Astrocyte (in vitro differentiated cells and primary cell): ENCODE results near the gene UTY. TPM values are rescaled to one million over a fixed set of nuclear protein-coding genes. Genes with fewer than 3 reads are reported as not detected.

Source experiments
- DNase-seq: peaks from one replicate; pipeline ENCODE4 v3.0.0-alpha.2; 2010; ENCODE audit warnings: low read depth
- FAIRE-seq: peaks from 2 replicates; lab custom pipeline; 2011; peaks lifted over from hg19 to GRCh38; lab: Jason Lieb, UNC
- H2AFZ ChIP-seq: 2 replicates; pipeline ENCODE4 v1.6.0; 2012; ENCODE audit warnings: low read depth, low read length, inconsistent platforms
- H3K27ac ChIP-seq: 2 replicates; pipeline ENCODE4 v1.5.1; 2011; ENCODE audit warnings: low read depth, low read length, inconsistent platforms
- H3K27me3 ChIP-seq: 2 replicates; pipeline ENCODE4 v1.6.0; 2011; ENCODE audit warnings: low read length, inconsistent platforms; ENCODE audit not compliant: insufficient read depth
- H3K36me3 ChIP-seq: 2 replicates; pipeline ENCODE4 v1.5.1; 2011; ENCODE audit warnings: low read length, inconsistent platforms; ENCODE audit not compliant: insufficient read depth
- H3K4me1 ChIP-seq: 2 replicates; pipeline ENCODE4 v1.5.1; 2011; ENCODE audit warnings: low read length, inconsistent platforms; ENCODE audit not compliant: insufficient read depth
- H3K4me2 ChIP-seq: 2 replicates; pipeline ENCODE4 v1.6.0; 2012; ENCODE audit warnings: low read length, inconsistent platforms
- H3K4me3 ChIP-seq: 2 replicates; pipeline ENCODE4 v1.5.1; 2011; ENCODE audit warnings: low read depth, mild to moderate bottlenecking, low read length, inconsistent platforms; ENCODE audit not compliant: insufficient read depth
- H3K79me2 ChIP-seq: 2 replicates; pipeline ENCODE4 v1.6.0; 2012; ENCODE audit warnings: mild to moderate bottlenecking, low read length, inconsistent platforms; ENCODE audit not compliant: insufficient read depth
- H3K9ac ChIP-seq: 2 replicates; pipeline ENCODE4 v1.6.0; 2012; ENCODE audit warnings: mild to moderate bottlenecking, low read length, inconsistent platforms
- H3K9me3 ChIP-seq: 2 replicates; pipeline ENCODE4 v1.5.1; 2012; ENCODE audit warnings: low read depth, mild to moderate bottlenecking, low read length, inconsistent platforms; ENCODE audit not compliant: insufficient read depth
- H4K20me1 ChIP-seq: 2 replicates; pipeline ENCODE4 v1.6.0; 2012; ENCODE audit warnings: low read length, inconsistent platforms; ENCODE audit not compliant: insufficient read depth
- H3K27ac Mint-ChIP-seq: one replicate; pipeline ENCODE4 v1.8.0; 2021; ENCODE audit warnings: mild to moderate bottlenecking, mixed read lengths; ENCODE audit not compliant: unreplicated experiment
- H3K27me3 Mint-ChIP-seq: one replicate; pipeline ENCODE4 v1.8.0; 2021; ENCODE audit warnings: low read depth, mixed read lengths; ENCODE audit not compliant: unreplicated experiment
- H3K36me3 Mint-ChIP-seq: one replicate; pipeline ENCODE4 v1.8.0; 2021; ENCODE audit warnings: low read depth, mixed read lengths; ENCODE audit not compliant: unreplicated experiment
- H3K4me1 Mint-ChIP-seq: one replicate; pipeline ENCODE4 v1.8.0; 2021; ENCODE audit warnings: low read depth, mixed read lengths; ENCODE audit not compliant: unreplicated experiment
- H3K4me3 Mint-ChIP-seq: one replicate; pipeline ENCODE4 v1.8.0; 2021; ENCODE audit warnings: mild to moderate bottlenecking, moderate library complexity, mixed read lengths; ENCODE audit not compliant: unreplicated experiment
- H3K9me3 Mint-ChIP-seq: one replicate; pipeline ENCODE4 v1.8.0; 2021; ENCODE audit warnings: mild to moderate bottlenecking, mixed read lengths; ENCODE audit not compliant: unreplicated experiment
- CTCF ChIP-seq: IDR thresholded peaks from 2 replicates; pipeline ENCODE4 v1.5.1; 2011; ENCODE audit warnings: low read depth, mild to moderate bottlenecking, inconsistent platforms, low read length, moderate library complexity; ENCODE audit not compliant: insufficient read depth
- EZH2 ChIP-seq: IDR thresholded peaks from 2 replicates; pipeline ENCODE4 v1.6.1; 2012; ENCODE audit warnings: mild to moderate bottlenecking, low read length, inconsistent platforms; ENCODE audit not compliant: insufficient read depth
- total RNA-seq: library from RNA; stranded (reverse); gene quantifications from 2 replicates; pipeline ENCODE4 v1.2.1, GENCODE V29; 2021

The UTY gene
- total RNA-seq, 1 donor from 2014 or later: 14.9 TPM

- peaks cover 9% of the 10 kb centered on the region for H4K20me1 ChIP-seq
- FAIRE-seq: no peak
- no peaks in the 10 kb centered on the region for H3K27me3 Mint-ChIP-seq
- DNase-seq: no peak
- H3K4me1 Mint-ChIP-seq: peaks cover 2% of the 10 kb centered on the region
- no peak overlapping the region for H3K4me3 Mint-ChIP-seq
- no peak overlapping the region for H3K27ac ChIP-seq
- H3K4me2 ChIP-seq: no peak overlapping the region
- H3K9me3 ChIP-seq: no peaks in the 10 kb centered on the region
- H3K36me3 ChIP-seq: no peaks in the 10 kb centered on the region
- no peaks in the 10 kb centered on the region for H3K27me3 ChIP-seq
- H3K9ac ChIP-seq: no peak overlapping the region
- H3K4me1 ChIP-seq: no peaks in the 10 kb centered on the region
- TF ChIP-seq EZH2 (no peak), CTCF (no peak)
- no peak overlapping the region for H3K27ac Mint-ChIP-seq
- H3K79me2 ChIP-seq: peaks cover 45% of the 10 kb centered on the region
- no peaks in the 10 kb centered on the region for H3K9me3 Mint-ChIP-seq
- no peak overlapping the region for H3K4me3 ChIP-seq
- no peaks in the 10 kb centered on the region for H3K36me3 Mint-ChIP-seq
- no peak overlapping the region for H2AFZ ChIP-seq
Measured at GRCh38 chrY:13451572-13451971, 28.3 kb downstream of the UTY start.

- Histone ChIP-seq H3K36me3 (no peaks in the 10 kb centered on the region), H3K4me3 (no peak overlapping the region), H3K9ac (no peak overlapping the region), H3K9me3 (no peaks in the 10 kb centered on the region), H3K79me2 (peaks cover 37% of the 10 kb centered on the region), H3K27ac (no peak overlapping the region), H4K20me1 (peaks cover 7% of the 10 kb centered on the region), H3K4me1 (no peaks in the 10 kb centered on the region), H2AFZ (no peak overlapping the region), H3K27me3 (no peaks in the 10 kb centered on the region), H3K4me2 (no peak overlapping the region)
- Mint-ChIP-seq H3K27ac (no peak overlapping the region), H3K36me3 (no peaks in the 10 kb centered on the region), H3K4me3 (no peak overlapping the region), H3K27me3 (no peaks in the 10 kb centered on the region), H3K9me3 (no peaks in the 10 kb centered on the region), H3K4me1 (peaks cover 2% of the 10 kb centered on the region)
- FAIRE-seq (no peak), DNase-seq (no peak)
- no peak for TF ChIP-seq CTCF
- TF ChIP-seq EZH2: no peak
Measured at GRCh38 chrY:13450596-13451130, 29.2 kb downstream of the UTY start.

GRCh38 chrY:13445566-13445965, 34.3 kb downstream of the UTY start:
- H3K4me1 Mint-ChIP-seq: peaks cover 1% of the 10 kb centered on the region
- no peaks in the 10 kb centered on the region for H3K36me3 Mint-ChIP-seq
- no peak overlapping the region for H3K4me2 ChIP-seq
- no peak overlapping the region for H2AFZ ChIP-seq
- no peak overlapping the region for H3K27ac ChIP-seq
- FAIRE-seq (no peak), DNase-seq (no peak)
- no peaks in the 10 kb centered on the region for H3K27me3 ChIP-seq
- H3K27ac Mint-ChIP-seq: no peak overlapping the region
- H3K36me3 ChIP-seq: no peaks in the 10 kb centered on the region
- H3K4me3 Mint-ChIP-seq: no peak overlapping the region
- H3K9me3 Mint-ChIP-seq: no peaks in the 10 kb centered on the region
- peaks cover 3% of the 10 kb centered on the region for H3K79me2 ChIP-seq
- H3K4me3 ChIP-seq: no peak overlapping the region
- H3K27me3 Mint-ChIP-seq: no peaks in the 10 kb centered on the region
- peaks cover 8% of the 10 kb centered on the region for H4K20me1 ChIP-seq
- TF ChIP-seq EZH2 (no peak), CTCF (no peak)
- H3K4me1 ChIP-seq: no peaks in the 10 kb centered on the region
- H3K9ac ChIP-seq: no peak overlapping the region
- no peaks in the 10 kb centered on the region for H3K9me3 ChIP-seq
